ENCODE measurements around the gene SNPH. TPM values are rescaled to one million over a fixed set of nuclear protein-coding genes. Genes with fewer than 3 reads are reported as not detected.

Gene SNPH
- total RNA-seq, 1 experiment from 2014 or later: 0.43 TPM

GRCh38 chr20:1306316-1307135 is 40.4 kb downstream of the SNPH start:
- Histone ChIP-seq H3K27me3 (replicated peaks; ENCODE audit: insufficient read depth, low read depth, low read length, poor library complexity) (no peaks in the 10 kb centered on the region), H3K36me3 (ENCODE audit: insufficient read depth, low read length, poor library complexity, severe bottlenecking) (no peaks in the 10 kb centered on the region), H3K27ac (ENCODE audit: low read depth, low read length, poor library complexity, severe bottlenecking) (no peak overlapping the region), H3K4me3 (ENCODE audit: low read depth, low read length, poor library complexity, severe bottlenecking) (no peak overlapping the region), H3K4me1 (ENCODE audit: insufficient read depth, low read length, poor library complexity, severe bottlenecking) (no peaks in the 10 kb centered on the region), H3K9me3 (ENCODE audit: low read depth, low read length, poor library complexity, severe bottlenecking) (no peaks in the 10 kb centered on the region)
- ChIA-PET CTCF (no interaction called here), POLR2A (ENCODE audit: low non-redundant PET) (no interaction called here)
- no peak for TF ChIP-seq EZH2 (IDR thresholded peaks at IDR 0.05; ENCODE audit: borderline replicate concordance, low read depth, low read length, poor library complexity, severe bottlenecking)
- TF ChIP-seq, protein P1, sequence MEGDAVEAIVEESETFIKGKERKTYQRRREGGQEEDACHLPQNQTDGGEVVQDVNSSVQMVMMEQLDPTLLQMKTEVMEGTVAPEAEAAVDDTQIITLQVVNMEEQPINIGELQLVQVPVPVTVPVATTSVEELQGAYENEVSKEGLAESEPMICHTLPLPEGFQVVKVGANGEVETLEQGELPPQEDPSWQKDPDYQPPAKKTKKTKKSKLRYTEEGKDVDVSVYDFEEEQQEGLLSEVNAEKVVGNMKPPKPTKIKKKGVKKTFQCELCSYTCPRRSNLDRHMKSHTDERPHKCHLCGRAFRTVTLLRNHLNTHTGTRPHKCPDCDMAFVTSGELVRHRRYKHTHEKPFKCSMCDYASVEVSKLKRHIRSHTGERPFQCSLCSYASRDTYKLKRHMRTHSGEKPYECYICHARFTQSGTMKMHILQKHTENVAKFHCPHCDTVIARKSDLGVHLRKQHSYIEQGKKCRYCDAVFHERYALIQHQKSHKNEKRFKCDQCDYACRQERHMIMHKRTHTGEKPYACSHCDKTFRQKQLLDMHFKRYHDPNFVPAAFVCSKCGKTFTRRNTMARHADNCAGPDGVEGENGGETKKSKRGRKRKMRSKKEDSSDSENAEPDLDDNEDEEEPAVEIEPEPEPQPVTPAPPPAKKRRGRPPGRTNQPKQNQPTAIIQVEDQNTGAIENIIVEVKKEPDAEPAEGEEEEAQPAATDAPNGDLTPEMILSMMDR (conservative IDR thresholded peaks at IDR 0.05; ENCODE audit: low read depth, low read length): no peak
- intact Hi-C loops (cut with micrococcal nuclease; ENCODE audit: unreplicated experiment): no loop called here
- no TSS peak for BruUV-seq (replicated peaks)
- no peak for DNase-seq (ENCODE audit: low spot score)

DNA sequence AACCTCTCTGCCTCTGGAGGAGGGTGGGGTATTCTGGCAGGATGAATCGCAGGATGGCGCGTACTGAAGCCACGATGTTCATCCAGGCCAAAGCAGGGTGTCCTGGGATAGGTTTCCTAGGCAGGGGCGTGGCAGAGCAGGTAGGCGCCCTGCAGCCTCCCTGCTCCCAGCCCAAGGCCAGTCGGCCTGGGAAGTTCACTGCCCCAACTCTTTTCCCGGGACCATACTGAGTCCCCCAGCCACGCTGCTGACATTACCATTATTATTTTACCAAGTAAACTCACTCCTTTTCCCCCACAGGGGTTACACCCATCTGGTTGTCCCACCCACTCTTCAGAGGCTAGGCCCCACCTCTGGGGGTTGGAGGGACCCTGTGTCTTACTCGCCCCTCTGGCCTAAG is 41.1 kb downstream of the SNPH start:
- Histone ChIP-seq H3K4me1 (ENCODE audit: insufficient read depth, low read length, poor library complexity, severe bottlenecking) (no peaks in the 10 kb centered on the region), H3K36me3 (ENCODE audit: insufficient read depth, low read length, poor library complexity, severe bottlenecking) (no peaks in the 10 kb centered on the region), H3K27me3 (replicated peaks; ENCODE audit: insufficient read depth, low read depth, low read length, poor library complexity) (no peaks in the 10 kb centered on the region), H3K4me3 (ENCODE audit: low read depth, low read length, poor library complexity, severe bottlenecking) (no peak overlapping the region), H3K9me3 (ENCODE audit: low read depth, low read length, poor library complexity, severe bottlenecking) (no peaks in the 10 kb centered on the region), H3K27ac (ENCODE audit: low read depth, low read length, poor library complexity, severe bottlenecking) (no peak overlapping the region)
- ChIA-PET POLR2A (ENCODE audit: low non-redundant PET) (no interaction called here), CTCF (no interaction called here)
- no TSS peak for BruUV-seq (replicated peaks)
- intact Hi-C loops (cut with micrococcal nuclease; ENCODE audit: unreplicated experiment): no loop called here
- no peak for DNase-seq (ENCODE audit: low spot score)
- TF ChIP-seq EZH2 (IDR thresholded peaks at IDR 0.05; ENCODE audit: borderline replicate concordance, low read depth, low read length, poor library complexity, severe bottlenecking): no peak
- TF ChIP-seq, protein P1 (conservative IDR thresholded peaks at IDR 0.05; ENCODE audit: low read depth, low read length): no peak

DNA sequence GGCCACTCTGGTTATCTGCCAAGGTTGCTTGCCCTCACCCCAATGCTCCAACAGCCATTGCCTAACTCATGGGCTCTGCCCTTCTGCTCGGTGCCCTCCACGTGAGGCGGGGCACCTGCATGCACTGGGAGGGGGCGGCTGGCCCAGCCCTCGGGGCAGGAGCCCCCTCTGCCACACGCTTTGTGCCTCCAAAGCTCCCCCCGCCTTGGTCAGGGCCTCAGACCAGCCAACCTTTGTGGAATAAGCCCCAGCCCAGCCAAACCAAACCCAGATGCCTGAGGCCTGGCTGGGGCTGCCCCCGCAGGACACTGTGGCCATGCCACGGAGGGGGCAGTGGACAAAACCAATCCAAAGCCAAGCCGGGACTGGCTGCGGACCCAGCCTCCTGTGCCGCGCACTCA is 41.5 kb downstream of the SNPH start:
- Histone ChIP-seq H3K27ac (ENCODE audit: low read depth, low read length, poor library complexity, severe bottlenecking) (no peak overlapping the region), H3K9me3 (ENCODE audit: low read depth, low read length, poor library complexity, severe bottlenecking) (no peaks in the 10 kb centered on the region), H3K27me3 (replicated peaks; ENCODE audit: insufficient read depth, low read depth, low read length, poor library complexity) (no peaks in the 10 kb centered on the region), H3K4me1 (ENCODE audit: insufficient read depth, low read length, poor library complexity, severe bottlenecking) (no peaks in the 10 kb centered on the region), H3K4me3 (ENCODE audit: low read depth, low read length, poor library complexity, severe bottlenecking) (no peak overlapping the region), H3K36me3 (ENCODE audit: insufficient read depth, low read length, poor library complexity, severe bottlenecking) (no peaks in the 10 kb centered on the region)
- no peak for DNase-seq (ENCODE audit: low spot score)
- no TSS peak for BruUV-seq (replicated peaks)
- TF ChIP-seq, protein P1 (conservative IDR thresholded peaks at IDR 0.05; ENCODE audit: low read depth, low read length): no peak
- no peak for TF ChIP-seq EZH2 (IDR thresholded peaks at IDR 0.05; ENCODE audit: borderline replicate concordance, low read depth, low read length, poor library complexity, severe bottlenecking)
- CTCF ChIA-PET: no interaction called here
- intact Hi-C loops (cut with micrococcal nuclease; ENCODE audit: unreplicated experiment): no loop called here
- POLR2A ChIA-PET (ENCODE audit: low non-redundant PET): no interaction called here

All from A673 (cell line).